GM11168 (cell line): ENCODE measurements around the gene TMEM107.
"Not testable (repeated sequence)": the region's sequence is repeated elsewhere in the genome, so short reads cannot be mapped to it uniquely, and the experiment has no call there.

ENCODE experiments used
- in situ Hi-C: fragments of 300-500 bp; cut with MboI; formaldehyde crosslinking; loops from one replicate; pipeline ENCODE4 v1.12.0; 2022; ENCODE audit warnings: low sequenced_read_pairs; ENCODE audit not compliant: unreplicated experiment

TMEM107 gene

DNA sequence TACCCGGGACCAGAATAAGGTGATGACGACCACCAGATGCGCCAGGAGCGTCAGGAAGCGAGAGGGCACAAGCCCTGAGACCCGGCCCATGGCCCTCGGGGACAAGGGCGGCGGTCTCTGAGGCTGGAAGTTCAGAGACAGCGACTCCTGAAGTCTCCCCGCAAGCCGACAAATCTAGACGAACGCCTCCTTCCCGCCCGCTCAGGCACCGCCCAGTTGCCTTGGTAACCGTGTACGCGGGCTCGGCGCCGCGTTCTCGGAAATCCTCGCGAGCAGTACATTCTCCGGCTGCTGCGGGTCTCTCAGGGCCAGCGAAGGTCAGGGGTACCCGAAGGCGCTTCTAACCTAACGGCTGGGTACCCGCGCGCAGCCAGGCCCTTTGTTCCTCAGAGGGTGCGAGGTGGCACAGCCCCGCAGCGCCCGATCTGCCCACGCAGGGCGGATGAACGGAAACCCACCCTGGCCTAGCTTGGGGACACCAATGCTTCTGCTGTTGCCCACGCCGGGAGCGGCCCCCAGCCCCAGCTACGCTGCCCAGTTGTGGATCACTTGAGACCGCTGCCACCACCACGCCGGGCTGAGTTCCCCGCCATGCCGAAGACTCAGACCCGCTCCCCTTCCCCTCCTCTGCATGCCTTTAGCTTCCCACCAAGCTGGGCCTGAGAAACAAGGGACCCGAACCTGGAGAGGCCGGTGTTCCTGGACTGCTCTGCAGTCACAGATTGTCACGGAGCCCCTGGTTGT, at the start of gene TMEM107:
Gene TMEM107, minus strand, starts transcription at position 184 of the 744 bp plus-strand sequence. Its CDS starts 94 bp downstream, at position 90.
- in situ Hi-C loops: no loop called here

- in situ Hi-C loops: loop anchor here (5.0 kb wide), 1 partner anchor 77 kb away; no protein-coding TSS in a partner anchor
Observed at GRCh38 chr17:8224891-8225812, 49.0 kb upstream of the TMEM107 start.

DNA sequence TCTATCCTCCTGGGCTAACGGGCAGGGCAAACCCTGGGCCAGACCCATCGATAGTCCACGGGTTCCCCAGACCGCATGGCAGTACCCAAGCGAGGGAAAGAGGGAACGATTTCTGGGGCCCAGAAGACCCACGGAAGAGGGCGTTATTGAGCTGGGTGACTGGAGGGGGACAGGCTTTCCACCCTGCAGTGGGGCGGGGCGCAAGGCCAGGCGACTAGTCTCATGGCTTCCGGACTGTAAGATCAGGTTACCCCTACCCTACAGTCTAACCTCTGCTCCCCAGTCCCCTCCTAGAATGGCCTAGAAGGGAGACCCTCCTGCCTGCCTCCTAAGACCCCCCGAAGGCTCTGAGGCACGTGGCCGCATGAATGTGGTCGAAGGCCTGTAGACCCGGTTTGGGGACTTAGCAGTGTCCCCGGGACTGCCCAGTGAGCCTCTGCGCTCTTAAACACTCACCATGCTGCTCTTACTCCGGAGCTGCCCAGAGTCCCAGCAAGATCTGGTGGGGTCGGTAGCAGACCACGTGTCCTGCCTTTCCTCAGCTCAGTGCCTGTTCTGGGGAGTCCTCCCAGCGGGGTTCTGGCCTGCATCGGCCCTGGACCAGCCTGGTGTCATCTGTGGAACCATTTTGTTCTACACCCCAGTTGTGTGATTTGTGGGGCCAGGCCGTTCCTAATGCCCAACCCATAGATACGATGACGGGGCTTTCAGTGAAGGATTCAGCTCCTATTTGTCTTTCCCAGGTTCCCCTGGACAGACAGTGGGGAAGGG, 47.4 kb upstream of the TMEM107 start:
- in situ Hi-C loops: loop anchor here (5.0 kb wide), 1 partner anchor 79 kb away; no protein-coding TSS in a partner anchor

- in situ Hi-C loops: loop anchor here (5.0 kb wide), 1 partner anchor 80 kb away; no protein-coding TSS in a partner anchor
Observed at GRCh38 chr17:8222630-8223355, 46.6 kb upstream of the TMEM107 start.

GRCh38 chr17:8222380-8222629, 46.1 kb upstream of the TMEM107 start:
- in situ Hi-C loops: loop anchor here (5.0 kb wide), 1 partner anchor 80 kb away; no protein-coding TSS in a partner anchor

DNA sequence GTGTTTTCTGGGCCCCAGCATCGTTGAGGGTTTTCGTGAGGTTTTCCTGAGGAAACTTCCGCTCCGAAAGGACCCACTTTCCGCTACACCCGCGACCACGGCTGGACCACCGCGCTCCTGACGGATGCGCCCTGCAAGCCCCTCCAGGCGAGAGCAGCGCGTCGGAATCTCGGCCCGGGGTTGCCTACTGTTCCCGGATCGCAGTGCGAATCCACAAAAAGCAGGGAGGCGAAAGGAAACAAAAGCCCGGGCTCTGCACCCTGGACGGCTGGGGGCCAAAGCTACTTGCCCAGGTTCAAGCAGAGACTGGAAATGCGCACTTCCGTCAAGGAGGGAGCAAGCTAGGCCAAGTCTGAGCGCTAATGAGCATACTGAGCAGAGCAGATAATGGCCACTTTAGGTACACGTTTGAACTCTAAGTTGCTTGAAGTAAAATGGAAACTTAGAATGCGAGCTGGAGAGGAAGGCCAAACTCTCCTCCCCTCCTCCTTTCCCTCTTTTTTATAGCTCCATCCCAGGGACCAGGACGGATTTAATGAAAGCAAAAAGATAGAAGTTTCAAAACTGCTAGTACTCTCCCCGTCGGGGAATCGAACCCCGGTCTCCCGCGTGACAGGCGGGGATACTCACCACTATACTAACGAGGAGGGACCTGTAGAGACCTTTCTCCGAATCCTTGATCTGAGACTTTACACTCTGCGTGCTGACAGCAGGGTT, 45.6 kb upstream of the TMEM107 start:
- in situ Hi-C loops: loop anchor here (5.0 kb wide), 1 partner anchor 80 kb away; no protein-coding TSS in a partner anchor

GRCh38 chr17:8220783-8221662, 44.8 kb upstream of the TMEM107 start:
- in situ Hi-C loops: loop anchor here (5.0 kb wide), 1 partner anchor 81 kb away; no protein-coding TSS in a partner anchor

- in situ Hi-C loops: not testable (repeated sequence)
Observed at GRCh38 chr17:8214000-8214399, 37.8 kb upstream of the TMEM107 start.

GRCh38 chr17:8212312-8213180, 36.4 kb upstream of the TMEM107 start:
- in situ Hi-C loops: no loop called here

- in situ Hi-C loops: no loop called here
Observed at GRCh38 chr17:8210761-8211458, 34.7 kb upstream of the TMEM107 start.

GRCh38 chr17:8209907-8210760, 34.0 kb upstream of the TMEM107 start, which contains the start of gene AURKB:
Gene AURKB, minus strand, starts transcription at chr17:8210575. Its CDS starts 351 bp downstream, at chr17:8210224.
- in situ Hi-C loops: no loop called here

GRCh38 chr17:8206536-8206935, 30.4 kb upstream of the TMEM107 start:
- in situ Hi-C loops: no loop called here

GRCh38 chr17:8204761-8205555, 28.8 kb upstream of the TMEM107 start:
- in situ Hi-C loops: no loop called here

DNA sequence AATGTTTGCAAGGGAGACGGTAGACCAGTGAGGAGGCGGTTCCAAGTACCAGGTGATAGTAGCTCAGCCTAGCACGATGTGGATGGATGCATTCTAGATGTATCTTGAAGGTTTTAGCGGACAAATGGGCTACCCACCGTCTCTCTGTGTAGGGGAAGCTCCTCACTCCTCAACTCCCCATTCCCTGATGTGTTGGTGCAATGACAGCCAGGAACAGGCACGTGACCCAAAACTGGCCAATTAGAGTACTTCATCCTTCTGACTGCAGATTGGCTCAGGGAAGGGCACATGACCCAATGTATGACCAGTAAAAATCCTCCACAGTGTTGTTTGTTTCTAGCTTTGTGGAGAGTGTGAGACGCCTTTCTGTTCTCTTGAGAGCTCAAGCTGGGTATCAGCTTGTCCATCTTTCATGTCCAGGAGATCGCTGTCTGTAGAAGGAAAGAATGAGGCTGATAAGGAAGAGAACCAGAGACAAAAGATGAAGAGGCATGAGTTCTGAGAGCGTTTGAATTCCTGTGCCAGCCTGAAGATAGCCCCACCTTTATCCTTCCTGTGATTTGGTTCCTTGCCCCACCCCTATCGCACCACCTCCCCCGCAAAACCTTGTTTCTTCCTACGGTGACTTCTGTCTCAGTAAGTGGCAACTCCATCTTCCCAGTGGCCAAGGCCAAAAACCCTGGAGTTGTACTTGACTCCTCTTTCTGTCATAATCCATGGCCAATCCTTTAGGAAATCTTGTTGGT, 16.1 kb upstream of the TMEM107 start:
- in situ Hi-C loops: no loop called here
